ENCODE results near the gene CLEC4M. TPM values are rescaled to one million over a fixed set of nuclear protein-coding genes. Genes with fewer than 3 reads are reported as not detected.
"Not testable (repeated sequence)": the region's sequence is repeated elsewhere in the genome, so short reads cannot be mapped to it uniquely, and the experiment has no call there.

The CLEC4M gene
- total RNA-seq, 1 experiment from 2014 or later = not detected

GRCh38 chr19:7759156-7759555, 3.9 kb upstream of the CLEC4M start:
- no TSS peak for BruUV-seq (replicated peaks)
- no peak for DNase-seq
- no peak for ATAC-seq
- intact Hi-C loops (cut with micrococcal nuclease) = no loop called here
- POLR2A ChIA-PET (ENCODE audit: unreplicated experiment) = no interaction called here
- Histone ChIP-seq H3K9me2 (replicated peaks; ENCODE audit: low read length) (no peaks in the 10 kb centered on the region), H3K4me3 (ENCODE audit: low read length) (no peak overlapping the region), H2AFZ (ENCODE audit: low read length) (no peak overlapping the region), H3K9ac (ENCODE audit: low read length) (no peak overlapping the region), H3K79me2 (ENCODE audit: low read length) (no peaks in the 10 kb centered on the region), H3K4me2 (ENCODE audit: low read length) (no peak overlapping the region), H3K4me1 (ENCODE audit: insufficient read depth, low read length) (no peaks in the 10 kb centered on the region), H3K27me3 (ENCODE audit: low read length) (no peaks in the 10 kb centered on the region), H3K9me3 (ENCODE audit: low read length) (peaks cover 42% of the 10 kb centered on the region), H4K20me1 (ENCODE audit: low read length) (no peaks in the 10 kb centered on the region), H3K27ac (ENCODE audit: low read length) (no peak overlapping the region), H3K36me3 (ENCODE audit: low read depth, low read length) (no peaks in the 10 kb centered on the region), H3F3A (ENCODE audit: low read length, unreplicated experiment) (no peaks in the 10 kb centered on the region)
- no peak for TF ChIP-seq EZH2phosphoT487 (IDR thresholded peaks at IDR 0.05; ENCODE audit: borderline replicate concordance, low read length)
- TF ChIP-seq EZH2 (IDR thresholded peaks at IDR 0.05; ENCODE audit: low read length, unreplicated experiment) = no peak
- CTCF ChIA-PET = interaction anchor here (0.6 kb wide), 1 partner anchor 96 kb away, joined by 6 read pairs; no protein-coding TSS in a partner anchor

GRCh38 chr19:7763696-7764095, 653 bp downstream of the CLEC4M start:
- ATAC-seq = no peak
- H3K9me3 ChIP-seq (ENCODE audit: low read length) = peaks cover 13% of the 10 kb centered on the region
- peaks cover 24% of the 10 kb centered on the region for H3K27me3 ChIP-seq (ENCODE audit: low read length)
- no peak for DNase-seq
- ChIA-PET CTCF (no interaction called here), POLR2A (ENCODE audit: unreplicated experiment) (no interaction called here)
- no TSS peak for BruUV-seq (replicated peaks)
- H3K36me3 ChIP-seq (ENCODE audit: low read depth, low read length) = no peaks in the 10 kb centered on the region
- no peak overlapping the region for H2AFZ ChIP-seq (ENCODE audit: low read length)
- H4K20me1 ChIP-seq (ENCODE audit: low read length) = no peaks in the 10 kb centered on the region
- TF ChIP-seq EZH2 (IDR thresholded peaks at IDR 0.05; ENCODE audit: low read length, unreplicated experiment) (no peak), CTCF (conservative IDR thresholded peaks at IDR 0.05; ENCODE audit: low read depth, low read length) (no peak), EZH2phosphoT487 (IDR thresholded peaks at IDR 0.05; ENCODE audit: borderline replicate concordance, low read length) (no peak)
- H3K4me1 ChIP-seq (ENCODE audit: insufficient read depth, low read length) = no peaks in the 10 kb centered on the region
- H3K27ac ChIP-seq (ENCODE audit: low read length) = no peak overlapping the region
- no peaks in the 10 kb centered on the region for H3K79me2 ChIP-seq (ENCODE audit: low read length)
- no peaks in the 10 kb centered on the region for H3F3A ChIP-seq (ENCODE audit: low read length, unreplicated experiment)
- intact Hi-C loops (cut with micrococcal nuclease) = no loop called here
- no peaks in the 10 kb centered on the region for H3K9me2 ChIP-seq (replicated peaks; ENCODE audit: low read length)
- no peak overlapping the region for H3K4me3 ChIP-seq (ENCODE audit: low read length)
- no peak overlapping the region for H3K4me2 ChIP-seq (ENCODE audit: low read length)
- H3K9ac ChIP-seq (ENCODE audit: low read length) = no peak overlapping the region

- H2AFZ ChIP-seq (ENCODE audit: low read length); H4K20me1 ChIP-seq (ENCODE audit: low read length); H3K4me3 ChIP-seq (ENCODE audit: low read length); BruUV-seq (replicated peaks); H3K4me2 ChIP-seq (ENCODE audit: low read length); DNase-seq; ATAC-seq; intact Hi-C loops (cut with micrococcal nuclease); H3K9me3 ChIP-seq (ENCODE audit: low read length); CTCF ChIA-PET; H3F3A ChIP-seq (ENCODE audit: low read length, unreplicated experiment); H3K9ac ChIP-seq (ENCODE audit: low read length); H3K36me3 ChIP-seq (ENCODE audit: low read depth, low read length); H3K9me2 ChIP-seq (replicated peaks; ENCODE audit: low read length); H3K27ac ChIP-seq (ENCODE audit: low read length); POLR2A ChIA-PET (ENCODE audit: unreplicated experiment); H3K79me2 ChIP-seq (ENCODE audit: low read length); H3K4me1 ChIP-seq (ENCODE audit: insufficient read depth, low read length): not testable (repeated sequence)
- peaks cover 28% of the 10 kb centered on the region for H3K27me3 ChIP-seq (ENCODE audit: low read length)
Observed at GRCh38 chr19:7764157-7764556, 1.1 kb downstream of the CLEC4M start.

GRCh38 chr19:7765043-7765442, 2.0 kb downstream of the CLEC4M start:
- DNase-seq; ATAC-seq; POLR2A ChIA-PET (ENCODE audit: unreplicated experiment); H3K36me3 ChIP-seq (ENCODE audit: low read depth, low read length); H3K9ac ChIP-seq (ENCODE audit: low read length); CTCF ChIA-PET; BruUV-seq (replicated peaks); H3K27ac ChIP-seq (ENCODE audit: low read length); H3F3A ChIP-seq (ENCODE audit: low read length, unreplicated experiment); H3K9me3 ChIP-seq (ENCODE audit: low read length); H3K4me3 ChIP-seq (ENCODE audit: low read length); H3K79me2 ChIP-seq (ENCODE audit: low read length); H2AFZ ChIP-seq (ENCODE audit: low read length); intact Hi-C loops (cut with micrococcal nuclease); H3K4me2 ChIP-seq (ENCODE audit: low read length); H4K20me1 ChIP-seq (ENCODE audit: low read length); H3K9me2 ChIP-seq (replicated peaks; ENCODE audit: low read length); H3K4me1 ChIP-seq (ENCODE audit: insufficient read depth, low read length): not testable (repeated sequence)
- H3K27me3 ChIP-seq (ENCODE audit: low read length) = peaks cover 36% of the 10 kb centered on the region

Data from PC-3 (cell line).